Measurements from ENCODE around the gene THOP1.

Gene THOP1

GRCh38 chr19:2785244-2785997 is at the start of gene THOP1:
Gene THOP1, plus strand, starts transcription at chr19:2785503. Its CDS starts 160 bp downstream, at chr19:2785663.
- DNase-seq (ENCODE audit: low spot score) = peak; percentile 99

DNA sequence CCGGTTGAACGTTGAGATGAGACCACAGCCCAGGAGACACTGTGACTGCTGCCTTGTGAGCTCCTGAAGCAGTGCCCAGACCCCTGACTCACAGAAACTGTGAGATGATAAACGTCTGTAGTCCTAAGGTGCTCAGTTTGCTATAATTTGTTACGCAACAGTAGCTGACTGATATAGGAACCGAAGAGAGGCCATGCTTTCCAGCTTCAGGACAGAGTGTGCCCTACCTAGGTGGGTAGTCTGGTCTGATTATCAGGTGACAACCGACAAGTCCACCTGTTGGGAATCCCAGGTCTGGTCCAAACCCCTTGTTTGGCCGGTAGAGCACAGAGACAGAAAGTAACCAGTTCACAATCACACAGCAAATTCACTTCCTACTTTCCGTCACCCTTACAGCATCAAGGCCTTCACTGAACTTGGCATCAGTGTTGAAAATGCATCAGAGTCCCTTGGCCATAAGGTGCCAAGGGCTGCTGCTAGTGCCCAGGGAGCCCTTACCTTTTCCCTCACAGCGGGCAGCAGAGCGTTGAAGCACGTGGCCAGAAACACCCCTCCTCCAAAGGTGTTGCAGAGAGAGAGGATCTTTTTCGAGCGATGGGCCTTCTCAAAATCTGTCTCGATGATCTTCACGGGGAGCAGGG is 48.6 kb upstream of the THOP1 start:
- DNase-seq (ENCODE audit: low spot score) = no peak

DNA sequence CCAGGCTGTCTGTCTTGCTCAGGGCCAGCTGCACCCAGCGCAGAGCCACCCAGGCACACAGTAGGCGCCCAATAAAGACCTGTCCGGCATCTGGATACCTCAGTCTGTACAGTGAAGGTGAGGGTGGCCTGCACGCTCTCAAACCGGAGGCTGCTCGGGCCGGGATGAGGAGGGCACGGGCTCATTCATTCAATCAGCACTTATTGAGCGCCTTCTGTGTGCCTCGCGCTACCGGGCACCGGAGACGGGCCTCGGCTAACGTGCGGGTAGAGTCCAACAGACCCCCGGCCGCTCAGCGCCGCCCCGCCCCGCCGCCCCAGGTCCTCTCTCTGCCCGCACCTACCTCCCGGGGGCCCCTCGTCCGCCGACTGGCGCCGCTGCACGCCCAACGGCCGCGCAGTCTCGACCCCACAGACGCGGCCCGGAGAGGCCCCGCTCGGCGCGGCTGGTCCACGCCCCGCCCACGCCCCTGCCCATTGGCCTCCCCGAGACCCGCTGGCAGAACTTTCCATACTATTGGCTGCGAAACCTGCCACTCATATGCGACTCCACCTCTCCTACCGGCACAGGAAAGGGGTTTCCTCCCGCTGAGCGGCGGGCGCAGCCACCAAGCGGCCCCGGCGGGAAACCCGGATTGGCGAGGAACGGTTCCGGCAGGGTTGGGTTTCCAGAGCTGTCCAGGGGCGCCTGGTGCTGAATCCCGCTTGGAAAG is 45.5 kb upstream of the THOP1 start, which contains the start of gene SLC39A3:
Gene SLC39A3 (minus strand): TSS at position 416 of the 712 bp plus-strand sequence. CDS start 2,760 bp downstream, outside the sequence.
- DNase-seq (ENCODE audit: low spot score) = peak; percentile 97

- DNase-seq (ENCODE audit: low spot score) = no peak
Observed at GRCh38 chr19:2740314-2740656, 45.0 kb upstream of the THOP1 start.

GRCh38 chr19:2743099-2743498 is 42.2 kb upstream of the THOP1 start:
- DNase-seq (ENCODE audit: low spot score) = no peak

DNA sequence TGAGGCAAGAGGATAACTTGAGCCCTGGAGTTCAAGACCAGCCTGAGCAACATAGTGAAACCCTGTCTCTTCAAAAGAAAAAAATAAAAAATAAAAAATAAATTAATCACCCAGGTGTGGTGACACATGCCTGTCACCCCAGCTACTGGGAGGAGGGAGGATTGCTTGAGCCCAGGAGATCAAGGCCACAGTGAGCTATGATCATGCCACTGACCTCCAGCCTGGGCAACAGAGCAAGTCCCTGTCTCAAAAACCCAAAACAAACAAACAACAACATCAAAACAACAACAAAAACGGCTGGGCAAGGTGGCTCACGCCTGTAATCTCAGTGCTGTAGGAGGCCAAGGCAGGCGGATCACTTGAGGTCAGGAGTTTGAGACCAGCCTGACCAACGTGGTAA is 41.2 kb upstream of the THOP1 start:
- DNase-seq (ENCODE audit: low spot score) = no peak

GRCh38 chr19:2747349-2747748 is 38.0 kb upstream of the THOP1 start:
- no peak for DNase-seq (ENCODE audit: low spot score)

DNA sequence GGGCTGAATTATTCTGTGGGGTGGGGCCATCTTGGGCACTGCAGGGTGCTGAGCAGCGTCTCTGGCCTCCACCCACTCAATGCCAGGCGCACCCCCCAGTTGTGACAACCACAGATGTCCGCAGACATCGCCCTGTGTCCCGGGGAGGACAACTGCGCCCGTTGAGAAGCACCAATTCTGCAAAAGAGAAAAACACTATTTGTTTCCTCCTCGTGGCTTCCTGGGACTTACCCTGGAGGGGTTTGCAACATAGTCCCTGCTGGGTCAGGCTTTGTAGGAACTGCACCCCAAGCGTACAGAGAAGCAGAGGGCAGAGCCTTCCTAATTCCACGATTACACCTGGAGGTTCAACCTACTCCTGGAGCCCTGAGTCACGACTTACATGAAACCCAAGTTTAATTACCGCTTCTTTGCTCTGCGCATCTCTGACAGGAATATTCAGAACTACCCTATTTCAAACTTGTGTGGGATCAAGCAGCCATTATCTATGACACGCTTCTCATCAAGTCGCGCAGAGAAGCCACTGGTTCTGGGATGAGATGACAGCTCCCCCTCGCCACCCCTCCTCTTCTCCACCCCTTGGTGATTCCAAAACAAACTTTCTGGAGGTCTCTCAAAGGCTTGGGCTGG is 34.4 kb upstream of the THOP1 start:
- DNase-seq (ENCODE audit: low spot score) = no peak

GRCh38 chr19:2751438-2751830 is 33.9 kb upstream of the THOP1 start:
- DNase-seq (ENCODE audit: low spot score) = no peak

- no peak for DNase-seq (ENCODE audit: low spot score)
Observed at GRCh38 chr19:2754659-2755447, 30.4 kb upstream of the THOP1 start.

GRCh38 chr19:2755448-2755705 is 29.9 kb upstream of the THOP1 start:
- no peak for DNase-seq (ENCODE audit: low spot score)

- DNase-seq (ENCODE audit: low spot score) = no peak
Observed at GRCh38 chr19:2755811-2756210, 29.5 kb upstream of the THOP1 start.

DNA sequence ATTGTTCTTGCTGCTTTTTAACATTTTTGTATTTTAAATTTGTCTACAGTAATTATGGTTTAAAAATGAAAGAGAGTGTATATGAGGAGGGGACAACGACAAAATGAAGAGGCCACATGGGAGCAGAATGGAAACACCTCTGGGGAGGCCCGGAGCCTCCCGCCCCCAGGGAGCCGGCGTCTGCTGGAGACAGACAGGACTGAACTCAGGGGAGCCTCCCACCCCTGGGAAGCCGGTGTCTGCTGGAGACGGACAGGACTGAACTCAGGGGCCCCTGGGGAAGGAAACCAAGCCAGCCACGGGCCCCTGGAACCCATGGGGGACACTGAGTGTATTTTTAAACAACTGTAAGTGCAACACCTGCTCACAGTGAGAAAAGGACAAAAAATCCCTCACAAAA is 28.8 kb upstream of the THOP1 start:
- DNase-seq (ENCODE audit: low spot score) = no peak

DNA sequence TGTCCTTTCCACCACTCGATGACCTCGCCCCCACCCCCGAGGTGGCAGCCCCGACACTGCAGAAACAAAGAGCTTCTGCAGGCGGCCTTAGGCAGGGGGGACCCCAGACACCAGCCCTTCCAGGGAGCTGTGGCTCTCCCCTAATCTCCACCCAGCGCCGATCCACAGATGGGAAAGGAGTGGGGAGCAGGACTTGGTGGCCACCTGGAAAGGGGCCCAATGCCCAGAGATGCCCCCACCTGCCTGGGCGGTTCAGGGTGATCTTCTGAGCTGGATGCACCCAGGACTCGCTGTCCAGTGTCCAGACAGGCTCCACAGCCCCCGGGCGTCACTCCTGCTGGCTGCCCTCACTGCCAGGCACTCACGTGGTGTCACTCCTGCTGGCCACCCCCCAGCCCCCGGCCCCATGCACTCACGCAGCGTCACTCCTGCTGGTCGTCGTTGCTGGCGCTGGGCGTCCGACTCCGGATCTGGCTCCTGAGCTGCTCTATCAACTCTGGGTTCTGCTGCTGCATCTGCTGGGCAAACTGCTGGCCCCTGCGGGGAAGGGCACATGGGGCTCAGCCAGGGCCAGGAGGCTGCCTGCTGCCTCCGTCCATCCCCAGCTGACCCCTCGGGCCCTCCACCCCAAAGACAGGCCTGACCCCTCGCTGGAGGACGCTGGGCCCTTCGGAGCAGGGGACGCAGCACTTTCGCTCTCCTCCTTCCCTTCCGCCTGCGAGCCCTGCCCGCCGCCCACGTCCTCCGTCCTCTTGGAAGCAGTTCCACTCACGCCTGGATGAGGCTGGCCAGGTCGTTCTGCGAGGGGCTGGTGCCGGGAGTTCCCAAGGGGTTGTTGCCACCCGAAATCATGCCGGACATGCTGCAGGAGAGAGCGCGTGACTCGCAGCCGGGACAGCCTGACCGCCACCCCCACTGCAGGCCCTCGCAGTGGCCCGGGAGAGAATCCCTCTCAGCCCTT is 28.1 kb upstream of the THOP1 start:
- no peak for DNase-seq (ENCODE audit: low spot score)

DNA sequence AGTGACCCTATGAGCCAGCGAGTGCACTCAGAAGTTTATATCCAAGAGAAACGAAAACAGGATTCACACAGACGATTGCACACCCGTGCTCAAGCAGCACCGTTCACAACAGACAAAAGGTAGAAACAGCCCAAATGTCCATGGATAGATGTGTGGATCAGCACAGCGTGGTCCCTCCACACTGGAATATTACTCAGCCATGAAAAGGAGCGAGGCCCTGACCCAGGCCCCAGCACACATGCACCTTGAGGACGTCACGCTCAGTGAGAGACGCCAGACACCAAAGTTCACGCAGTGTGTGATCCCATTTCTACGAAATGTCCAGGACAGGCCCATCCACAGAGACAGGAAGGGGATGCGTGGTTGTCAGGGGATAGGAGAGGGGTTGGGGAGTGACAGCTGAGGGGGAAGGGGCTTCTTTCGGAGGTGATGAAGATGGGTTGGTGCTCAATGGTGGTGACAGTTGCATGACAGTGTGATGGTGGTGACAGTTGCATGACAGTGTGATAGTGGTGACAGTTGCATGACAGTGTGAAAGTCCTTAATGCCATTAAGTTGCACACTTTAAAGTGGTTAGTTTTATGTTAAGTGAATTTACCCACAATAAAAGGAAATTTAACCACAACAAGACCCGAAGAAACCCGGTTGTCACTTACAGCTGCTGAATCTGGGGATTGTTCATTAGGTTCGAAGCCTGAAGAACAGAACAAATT is 26.5 kb upstream of the THOP1 start:
- no peak for DNase-seq (ENCODE audit: low spot score)

- DNase-seq (ENCODE audit: low spot score) = no peak
Observed at GRCh38 chr19:2759362-2759761, 25.9 kb upstream of the THOP1 start.

GRCh38 chr19:2759965-2760364 is 25.3 kb upstream of the THOP1 start:
- no peak for DNase-seq (ENCODE audit: low spot score)

DNA sequence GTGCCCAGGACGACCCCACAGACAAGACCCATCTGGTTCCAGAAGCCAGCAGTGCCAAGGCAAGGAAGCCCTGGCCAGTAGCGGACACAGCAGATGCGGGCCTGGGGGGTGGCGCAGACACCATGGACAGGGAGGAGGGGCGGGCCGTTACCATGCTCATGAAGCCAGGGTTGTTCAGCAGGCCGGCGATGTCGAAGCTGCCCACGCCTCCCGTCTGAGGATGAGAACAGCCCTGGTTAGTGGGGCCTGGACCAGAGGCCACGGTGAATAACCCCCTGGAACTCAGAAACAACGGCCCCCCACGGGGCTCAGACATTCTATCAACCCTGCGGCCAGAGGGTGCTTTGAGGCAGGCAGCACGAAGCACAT is 24.0 kb upstream of the THOP1 start:
- DNase-seq (ENCODE audit: low spot score) = no peak

- DNase-seq (ENCODE audit: low spot score) = no peak
Observed at GRCh38 chr19:2761876-2762782, 23.2 kb upstream of the THOP1 start.
